Fibroblast of peridontal ligament (primary cell): ENCODE results near the gene ZNF710.

Experiments
- DNase-seq: peaks from one replicate; pipeline ENCODE4 v3.0.0-alpha.2; 2010; ENCODE audit errors: extremely low read depth

ZNF710 gene

GRCh38 chr15:90037961-90038631 is 37.0 kb downstream of the ZNF710 start:
- DNase-seq, result no peak

- no peak for DNase-seq
Observed at GRCh38 chr15:90038632-90039095, 37.5 kb downstream of the ZNF710 start.

- DNase-seq, result no peak
Observed at GRCh38 chr15:90039996-90040395, 38.9 kb downstream of the ZNF710 start.

GRCh38 chr15:90040618-90041017 is 39.5 kb downstream of the ZNF710 start:
- DNase-seq, result no peak

- no peak for DNase-seq
Observed at GRCh38 chr15:90042356-90042755, 41.2 kb downstream of the ZNF710 start.

GRCh38 chr15:90042766-90043529 is 41.8 kb downstream of the ZNF710 start:
- no peak for DNase-seq

- no peak for DNase-seq
Observed at GRCh38 chr15:90043530-90044010, 42.4 kb downstream of the ZNF710 start.

- DNase-seq, result no peak
Observed at GRCh38 chr15:90044191-90044590, 43.1 kb downstream of the ZNF710 start.

GRCh38 chr15:90044916-90045371 is 43.8 kb downstream of the ZNF710 start:
- DNase-seq, result no peak

GRCh38 chr15:90046289-90046688 is 45.2 kb downstream of the ZNF710 start:
- no peak for DNase-seq

- DNase-seq, result no peak
Observed at GRCh38 chr15:90046911-90047392, 45.8 kb downstream of the ZNF710 start.

GRCh38 chr15:90047956-90048575 is 46.9 kb downstream of the ZNF710 start:
- DNase-seq, result no peak

GRCh38 chr15:90049030-90049429 is 47.9 kb downstream of the ZNF710 start:
- DNase-seq, result no peak

- DNase-seq, result no peak
Observed at GRCh38 chr15:90049666-90050604, 48.8 kb downstream of the ZNF710 start.

- no peak for DNase-seq
Observed at GRCh38 chr15:90051874-90052273, 50.8 kb downstream of the ZNF710 start.

GRCh38 chr15:90053685-90054466 is 52.8 kb downstream of the ZNF710 start:
- DNase-seq, result no peak

- no peak for DNase-seq
Observed at GRCh38 chr15:90054618-90055097, 53.5 kb downstream of the ZNF710 start.

GRCh38 chr15:90055182-90055581 is 54.1 kb downstream of the ZNF710 start:
- no peak for DNase-seq

- no peak for DNase-seq
Observed at GRCh38 chr15:90056529-90056928, 55.4 kb downstream of the ZNF710 start.

GRCh38 chr15:90058308-90058707 is 57.2 kb downstream of the ZNF710 start:
- DNase-seq, result no peak
